Measurements from ENCODE around the gene BRSK1. TPM values are rescaled to one million over a fixed set of nuclear protein-coding genes. Genes with fewer than 3 reads are reported as not detected.

Gene BRSK1
- total RNA-seq, 2 donors from 2014 or later, result 6.3 to 13.7 TPM

DNA sequence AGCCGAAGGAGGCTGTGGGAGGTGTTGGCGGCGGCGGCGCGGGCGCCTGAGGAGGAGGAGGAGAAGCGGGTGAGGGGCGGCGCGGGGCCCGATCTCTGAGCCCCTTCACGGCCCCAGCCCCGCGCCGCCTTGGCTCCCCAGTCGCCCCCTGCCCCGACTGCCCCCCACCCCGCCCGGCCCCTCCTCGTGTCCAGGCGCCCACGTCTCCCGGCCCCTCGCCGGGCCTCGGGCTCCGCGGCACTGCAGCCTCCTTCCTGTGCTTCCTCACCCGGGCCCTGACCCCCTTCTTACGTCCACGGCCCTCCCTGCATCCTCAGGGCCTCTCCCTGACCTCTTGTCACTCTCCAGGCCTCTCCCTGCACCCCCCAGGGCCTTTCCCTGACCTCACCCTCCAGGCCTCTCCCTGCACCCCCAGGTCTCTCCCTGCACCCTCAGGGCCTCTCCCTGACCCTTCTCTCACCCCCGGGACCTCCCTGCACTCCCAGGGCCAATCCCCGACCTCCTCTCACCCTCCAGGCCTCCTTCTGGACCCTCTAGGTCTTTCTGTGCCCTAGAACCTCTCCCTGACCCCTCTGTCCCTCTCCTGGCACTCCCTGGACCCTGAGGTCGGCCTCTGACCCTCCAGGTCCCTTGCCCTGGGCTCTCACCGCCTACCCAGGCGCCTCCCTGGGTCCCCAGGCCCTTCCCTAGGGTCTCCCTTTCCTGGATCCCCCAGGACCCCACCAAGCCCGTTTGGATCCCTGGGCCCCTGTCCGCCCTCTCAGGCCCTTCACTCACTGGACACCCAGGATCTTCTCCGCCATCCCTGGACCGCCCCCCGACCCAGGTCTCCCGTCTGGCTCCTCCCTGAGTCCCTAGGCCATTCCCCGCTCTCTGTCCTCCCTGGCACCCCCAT, 56.3 kb downstream of the BRSK1 start:
- peaks cover 28% of the 10 kb centered on the region for H3K36me3 Mint-ChIP-seq (ENCODE audit: low read depth)
- peak overlapping the region; percentile 89 for H3K4me3 Mint-ChIP-seq
- no peak for ATAC-seq (replicated peaks)
- H3K9me3 Mint-ChIP-seq, result no peaks in the 10 kb centered on the region
- peaks cover 10% of the 10 kb centered on the region for H3K4me1 Mint-ChIP-seq
- peaks cover 3% of the 10 kb centered on the region for H3K27me3 Mint-ChIP-seq
- H3K27ac Mint-ChIP-seq, result peak overlapping the region; percentile 99

- peaks cover 10% of the 10 kb centered on the region for H3K4me1 Mint-ChIP-seq
- ATAC-seq (replicated peaks), result no peak
- H3K36me3 Mint-ChIP-seq (ENCODE audit: low read depth), result peaks cover 32% of the 10 kb centered on the region
- no peaks in the 10 kb centered on the region for H3K9me3 Mint-ChIP-seq
- peak overlapping the region; percentile 99 for H3K27ac Mint-ChIP-seq
- H3K4me3 Mint-ChIP-seq, result peak overlapping the region; percentile 89
- H3K27me3 Mint-ChIP-seq, result peaks cover 3% of the 10 kb centered on the region
Measured at GRCh38 chr19:55340784-55341147, 57.0 kb downstream of the BRSK1 start.

GRCh38 chr19:55341171-55341588, 57.4 kb downstream of the BRSK1 start:
- H3K27ac Mint-ChIP-seq, result peak overlapping the region; percentile 99
- peaks cover 10% of the 10 kb centered on the region for H3K4me1 Mint-ChIP-seq
- H3K4me3 Mint-ChIP-seq, result peak overlapping the region; percentile 89
- peaks cover 3% of the 10 kb centered on the region for H3K27me3 Mint-ChIP-seq
- H3K9me3 Mint-ChIP-seq, result no peaks in the 10 kb centered on the region
- no peak for ATAC-seq (replicated peaks)
- peaks cover 32% of the 10 kb centered on the region for H3K36me3 Mint-ChIP-seq (ENCODE audit: low read depth)

- H3K36me3 Mint-ChIP-seq (ENCODE audit: low read depth), result peaks cover 32% of the 10 kb centered on the region
- peak overlapping the region; percentile 89 for H3K4me3 Mint-ChIP-seq
- H3K4me1 Mint-ChIP-seq, result peaks cover 10% of the 10 kb centered on the region
- H3K27ac Mint-ChIP-seq, result peak overlapping the region; percentile 99
- ATAC-seq (replicated peaks), result no peak
- H3K9me3 Mint-ChIP-seq, result no peaks in the 10 kb centered on the region
- H3K27me3 Mint-ChIP-seq, result peaks cover 3% of the 10 kb centered on the region
Measured at GRCh38 chr19:55341595-55342531, 58.1 kb downstream of the BRSK1 start.

DNA sequence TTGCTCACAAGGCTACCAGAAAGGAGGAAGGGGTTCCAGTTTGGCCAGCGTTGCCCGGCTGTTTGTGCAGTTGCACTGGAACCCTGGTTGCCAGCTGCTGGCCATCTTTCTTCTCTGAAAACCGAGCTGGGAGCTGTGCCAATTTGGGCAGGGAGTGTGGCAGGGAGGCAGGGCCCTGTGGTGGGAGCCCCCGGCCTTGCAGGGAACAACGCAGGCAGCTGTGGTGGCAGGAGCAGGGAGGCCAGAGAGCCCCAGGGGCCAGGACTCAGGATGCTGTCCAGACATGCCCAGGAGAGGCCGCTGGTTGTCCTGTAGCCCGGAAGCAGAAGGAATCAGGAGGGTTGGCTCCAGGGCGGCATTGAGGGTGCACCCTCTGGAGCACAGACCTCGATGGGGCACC, 60.6 kb downstream of the BRSK1 start:
- H3K27me3 Mint-ChIP-seq, result no peaks in the 10 kb centered on the region
- H3K4me3 Mint-ChIP-seq, result no peak overlapping the region
- H3K27ac Mint-ChIP-seq, result no peak overlapping the region
- peaks cover 5% of the 10 kb centered on the region for H3K4me1 Mint-ChIP-seq
- no peak for ATAC-seq (replicated peaks)
- peaks cover 24% of the 10 kb centered on the region for H3K36me3 Mint-ChIP-seq (ENCODE audit: low read depth)
- H3K9me3 Mint-ChIP-seq, result no peaks in the 10 kb centered on the region

DNA sequence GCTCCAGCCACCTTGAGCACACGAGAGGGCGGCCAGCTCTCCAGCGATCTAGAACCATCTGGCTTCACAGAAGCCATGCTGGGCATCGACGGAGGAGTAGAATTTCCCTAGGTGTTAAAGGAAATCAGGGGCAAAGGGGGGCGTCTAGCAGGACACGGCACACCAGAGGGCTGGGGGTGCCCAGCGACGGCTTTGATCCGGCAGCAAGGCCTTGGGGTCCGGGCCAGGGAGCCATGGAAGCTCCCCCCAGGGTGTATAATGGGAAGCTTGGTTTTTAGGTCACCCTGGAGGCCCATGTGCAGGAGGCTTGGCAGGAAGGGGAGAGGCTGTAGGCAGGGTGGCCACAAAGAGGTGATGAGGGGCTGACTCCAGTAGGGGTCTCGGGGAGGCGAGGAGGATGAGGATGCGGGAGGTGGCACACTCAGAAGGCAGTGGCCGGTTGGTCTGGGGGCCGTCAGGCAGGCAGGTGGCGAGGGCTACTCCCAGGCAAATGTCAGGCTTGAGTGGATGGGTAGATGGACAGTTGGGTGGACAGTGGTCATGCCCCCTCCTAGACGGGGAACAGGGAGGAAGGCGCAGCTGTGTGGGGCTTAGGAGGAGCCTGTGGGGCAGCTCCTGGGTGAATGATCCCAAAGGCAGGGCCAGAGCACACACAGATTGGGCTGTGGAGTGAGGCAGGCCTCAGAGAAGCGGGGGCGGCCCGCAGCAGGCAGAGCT, 61.5 kb downstream of the BRSK1 start:
- ATAC-seq (replicated peaks), result no peak
- H3K9me3 Mint-ChIP-seq, result no peaks in the 10 kb centered on the region
- H3K27ac Mint-ChIP-seq, result no peak overlapping the region
- peaks cover 5% of the 10 kb centered on the region for H3K4me1 Mint-ChIP-seq
- H3K36me3 Mint-ChIP-seq (ENCODE audit: low read depth), result peaks cover 20% of the 10 kb centered on the region
- H3K27me3 Mint-ChIP-seq, result no peaks in the 10 kb centered on the region
- no peak overlapping the region for H3K4me3 Mint-ChIP-seq

DNA sequence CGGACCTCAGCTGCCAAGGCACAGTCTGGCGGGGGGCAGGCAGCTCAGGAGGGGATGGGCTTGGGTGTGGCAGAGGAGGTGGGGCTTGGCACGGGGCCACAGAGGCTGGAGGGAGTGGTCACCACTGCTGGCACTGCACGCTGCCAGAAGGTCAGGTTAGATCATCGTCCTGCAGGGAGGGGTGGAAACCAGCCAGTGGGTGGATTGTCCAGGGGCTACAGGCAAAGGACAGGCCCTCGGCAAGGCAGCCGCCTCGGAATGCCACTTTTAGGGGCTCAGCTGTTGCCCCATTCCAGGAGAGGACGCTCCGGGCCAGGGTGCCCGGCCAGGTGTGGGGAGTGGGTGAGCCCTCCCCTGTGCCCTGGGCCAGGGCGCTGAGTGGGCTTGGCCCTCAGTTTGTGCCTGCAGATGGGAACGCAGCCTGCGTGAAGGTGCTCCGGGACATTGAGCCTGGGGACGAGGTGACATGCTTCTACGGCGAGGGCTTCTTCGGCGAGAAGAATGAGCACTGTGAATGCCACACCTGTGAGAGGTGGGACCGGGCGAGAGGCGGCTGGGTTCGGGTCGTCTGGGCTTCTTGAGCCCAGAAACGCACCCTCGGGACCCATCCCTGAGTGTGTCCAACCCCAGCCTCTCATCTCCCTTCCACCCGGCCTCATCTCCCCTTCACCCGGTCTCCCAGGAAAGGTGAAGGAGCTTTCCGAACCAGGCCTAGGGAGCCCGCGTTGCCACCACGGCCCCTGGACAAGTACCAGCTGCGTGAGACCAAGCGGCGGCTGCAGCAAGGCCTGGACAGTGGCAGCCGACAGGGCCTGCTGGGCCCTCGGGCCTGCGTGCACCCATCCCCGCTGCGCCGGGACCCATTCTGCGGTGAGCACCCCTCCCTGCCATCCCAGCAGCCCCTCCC, 62.3 kb downstream of the BRSK1 start:
- Mint-ChIP-seq H3K4me3 (no peak overlapping the region), H3K36me3 (ENCODE audit: low read depth) (peaks cover 20% of the 10 kb centered on the region), H3K9me3 (no peaks in the 10 kb centered on the region), H3K27ac (no peak overlapping the region), H3K27me3 (peaks cover under 1% of the 10 kb centered on the region), H3K4me1 (peaks cover 5% of the 10 kb centered on the region)
- ATAC-seq (replicated peaks), result no peak

DNA sequence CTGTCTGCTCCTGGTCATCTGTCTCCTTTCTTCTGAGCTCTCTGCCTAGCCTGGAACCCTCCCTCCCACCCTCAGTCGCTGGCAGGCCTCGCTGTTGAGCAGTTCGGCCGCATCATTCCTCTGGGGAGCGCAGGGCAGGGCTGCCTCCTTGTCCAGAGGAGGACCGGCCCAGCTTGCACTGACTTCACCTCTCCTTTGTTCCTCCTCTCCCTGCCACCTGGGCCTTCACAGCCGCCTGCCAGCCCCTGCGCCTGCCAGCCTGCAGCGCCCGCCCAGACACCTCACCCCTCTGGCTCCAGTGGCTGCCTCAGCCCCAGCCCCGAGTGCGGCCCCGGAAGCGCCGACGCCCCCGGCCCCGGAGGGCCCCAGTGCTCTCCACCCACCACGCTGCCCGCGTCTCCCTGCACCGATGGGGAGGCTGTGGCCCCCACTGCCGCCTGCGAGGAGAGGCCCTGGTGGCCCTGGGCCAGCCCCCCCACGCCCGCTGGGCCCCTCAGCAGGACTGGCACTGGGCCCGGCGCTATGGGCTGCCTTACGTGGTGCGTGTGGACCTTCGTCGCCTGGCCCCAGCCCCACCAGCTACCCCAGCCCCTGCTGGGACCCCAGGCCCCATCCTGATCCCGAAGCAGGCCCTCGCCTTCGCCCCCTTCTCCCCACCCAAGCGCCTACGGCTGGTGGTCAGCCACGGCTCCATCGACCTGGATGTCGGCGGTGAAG, 63.1 kb downstream of the BRSK1 start:
- H3K36me3 Mint-ChIP-seq (ENCODE audit: low read depth), result peaks cover 20% of the 10 kb centered on the region

GRCh38 chr19:55347442-55348009, 63.7 kb downstream of the BRSK1 start:
- Mint-ChIP-seq H3K9me3 (no peaks in the 10 kb centered on the region), H3K36me3 (ENCODE audit: low read depth) (peaks cover 20% of the 10 kb centered on the region), H3K4me1 (peaks cover 8% of the 10 kb centered on the region), H3K4me3 (no peak overlapping the region), H3K27ac (no peak overlapping the region), H3K27me3 (peaks cover 15% of the 10 kb centered on the region)
- ATAC-seq (replicated peaks), result no peak

More for the DNA sequence above, 63.1 kb downstream of the BRSK1 start:
- H3K4me3 Mint-ChIP-seq, result no peak overlapping the region
- H3K4me1 Mint-ChIP-seq, result peaks cover 7% of the 10 kb centered on the region
- H3K27me3 Mint-ChIP-seq, result peaks cover 9% of the 10 kb centered on the region
- ATAC-seq (replicated peaks), result no peak
- H3K27ac Mint-ChIP-seq, result no peak overlapping the region
- no peaks in the 10 kb centered on the region for H3K9me3 Mint-ChIP-seq

- H3K4me1 Mint-ChIP-seq, result peaks cover 17% of the 10 kb centered on the region
- peaks cover 23% of the 10 kb centered on the region for H3K27me3 Mint-ChIP-seq
- no peak overlapping the region for H3K4me3 Mint-ChIP-seq
- no peaks in the 10 kb centered on the region for H3K9me3 Mint-ChIP-seq
- peaks cover 23% of the 10 kb centered on the region for H3K36me3 Mint-ChIP-seq (ENCODE audit: low read depth)
- ATAC-seq (replicated peaks), result no peak
- H3K27ac Mint-ChIP-seq, result no peak overlapping the region
Measured at GRCh38 chr19:55348317-55349034, 64.7 kb downstream of the BRSK1 start.

GRCh38 chr19:55350620-55351315, 67.0 kb downstream of the BRSK1 start:
- no peak for ATAC-seq (replicated peaks)
- Mint-ChIP-seq H3K36me3 (ENCODE audit: low read depth) (peaks cover 11% of the 10 kb centered on the region), H3K4me3 (no peak overlapping the region), H3K4me1 (peaks cover 17% of the 10 kb centered on the region), H3K9me3 (no peaks in the 10 kb centered on the region), H3K27ac (no peak overlapping the region), H3K27me3 (peaks cover 30% of the 10 kb centered on the region)

DNA sequence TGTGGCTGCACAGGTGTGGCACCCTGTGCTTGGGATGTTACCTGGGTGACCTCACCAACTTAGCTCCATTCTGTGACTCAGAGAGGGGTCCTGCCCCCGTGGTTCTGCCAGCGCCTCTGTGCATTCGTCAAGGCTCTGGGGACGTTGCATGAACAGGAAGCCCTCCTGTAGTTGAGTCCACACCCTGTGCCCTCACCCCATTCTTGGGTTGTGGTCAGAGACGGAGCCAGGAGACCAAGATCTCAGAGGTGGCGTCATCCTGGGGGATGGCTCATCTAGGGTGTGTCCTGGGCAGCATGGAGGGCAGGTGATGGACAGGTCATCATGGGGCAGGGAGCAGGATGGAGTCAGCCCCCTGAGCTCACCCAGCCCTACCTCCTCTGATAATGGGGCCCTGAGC, 68.2 kb downstream of the BRSK1 start:
- Mint-ChIP-seq H3K4me3 (no peak overlapping the region), H3K27me3 (peaks cover 31% of the 10 kb centered on the region), H3K27ac (no peak overlapping the region), H3K36me3 (ENCODE audit: low read depth) (peaks cover 11% of the 10 kb centered on the region), H3K9me3 (no peaks in the 10 kb centered on the region), H3K4me1 (peaks cover 17% of the 10 kb centered on the region)
- no peak for ATAC-seq (replicated peaks)
